ENCODE data around the gene SPON1. TPM values are rescaled to one million over a fixed set of nuclear protein-coding genes. Genes with fewer than 3 reads are reported as not detected.
A peak's percentile ranks its signal among the peaks of the same experiment; 100 is the strongest.

The SPON1 gene
- polyA plus RNA-seq, 2 of the 4 experiments (the other 2 are of a cell fraction) = not detected

GRCh38 chr11:14314127-14314526, 351.6 kb downstream of the SPON1 start:
- Histone ChIP-seq H3K4me1 (peaks cover 43% of the 10 kb centered on the region), H3K4me3 (no peak overlapping the region), H3K27ac (no peak overlapping the region), H3K4me2 (no peak overlapping the region), H3K9me3 (no peaks in the 10 kb centered on the region)
- DNase-seq (ENCODE audit: low read depth in 1 of 2, low spot score in 1 of 2) = no peak
- POLR2A ChIA-PET = no interaction called here
- ATAC-seq = no peak
- TF ChIP-seq HES2 (IDR thresholded peaks at IDR 0.05) (no peak), SMC3 (IDR thresholded peaks at IDR 0.05) (no peak), JUN (IDR thresholded peaks at IDR 0.05) (no peak), GATA3 (IDR thresholded peaks at IDR 0.05; ENCODE audit: borderline replicate concordance) (no peak), EHF (CRISPR knock-in tag; IDR thresholded peaks at IDR 0.05) (no peak), RNF2 (IDR thresholded peaks at IDR 0.05; ENCODE audit: borderline replicate concordance, low read depth) (no peak), ATOH8 (CRISPR knock-in tag; IDR thresholded peaks at IDR 0.05; ENCODE audit: low read depth) (no peak), RCOR1 (IDR thresholded peaks at IDR 0.05; ENCODE audit: low read depth, low read length) (no peak), BHLHE40 (IDR thresholded peaks at IDR 0.05; ENCODE audit: low read depth, low read length) (no peak), TP53 (CRISPR knock-in tag; IDR thresholded peaks at IDR 0.05) (no peak), HMGXB4 (CRISPR knock-in tag; IDR thresholded peaks at IDR 0.05; ENCODE audit: borderline replicate concordance) (no peak), CBX2 (IDR thresholded peaks at IDR 0.05; ENCODE audit: borderline replicate concordance, low read depth) (no peak), CHD4 (IDR thresholded peaks at IDR 0.05; ENCODE audit: borderline replicate concordance) (no peak), E2F6 (IDR thresholded peaks at IDR 0.05; ENCODE audit: borderline replicate concordance, low read depth) (no peak), HOXA7 (CRISPR knock-in tag; IDR thresholded peaks at IDR 0.05) (no peak)
- WGBS (ENCODE audit: missing lambda C conversion rate) = 91% methylated on average over 2 of the region's 2 CpGs
- FAIRE-seq = no peak
- CTCF ChIA-PET = interaction anchor here (0.9 to 5.8 kb wide), 2 partner anchors 12 to 103 kb away, joined by 3 to 29 read pairs; no protein-coding TSS in a partner anchor

- H3K27ac ChIP-seq = no peak overlapping the region
- POLR2A ChIA-PET = no interaction called here
These were observed 352.6 kb downstream of the SPON1 start for GRCh38 chr11:14315130-14315529.

More at GRCh38 chr11:14315130-14315529, 352.6 kb downstream of the SPON1 start:
- FAIRE-seq (no peak), DNase-seq (ENCODE audit: low read depth in 1 of 2, low spot score in 1 of 2) (no peak), ATAC-seq (no peak)
- Histone ChIP-seq H3K4me2 (no peak overlapping the region), H3K4me3 (no peak overlapping the region), H3K9me3 (no peaks in the 10 kb centered on the region), H3K4me1 (peaks cover 41% of the 10 kb centered on the region)
- no peak for TF ChIP-seq CHD4 (IDR thresholded peaks at IDR 0.05; ENCODE audit: borderline replicate concordance)
- TF ChIP-seq MAFK (IDR thresholded peaks at IDR 0.05; ENCODE audit: partially characterized antibody) = peak; percentile 4
- TF ChIP-seq MYC (IDR thresholded peaks at IDR 0.05; ENCODE audit: borderline replicate concordance, low read length) = no peak
- WGBS (ENCODE audit: missing lambda C conversion rate) = 86% methylated on average over 2 of the region's 2 CpGs
- CTCF ChIA-PET = interaction anchor here (0.8 to 5.8 kb wide), 3 partner anchors 13 to 139 kb away, joined by 3 to 29 read pairs (median 4); no protein-coding TSS in a partner anchor

Small RNA genes lying within 50 kb of the gene (small RNA-seq; reads per million reads assigned to genes)
- 0 reads per million in 6 experiments for gene RNA5SP332

All from A549 (cell line).